ENCODE data around the gene CDX2. TPM values are rescaled to one million over a fixed set of nuclear protein-coding genes. Genes with fewer than 3 reads are reported as not detected.

CDX2 gene
- total RNA-seq, 1 donor from 2014 or later, result 1.1 TPM

GRCh38 chr13:27953676-27954405, 15.3 kb downstream of the CDX2 start:
- Mint-ChIP-seq H3K27me3 (ENCODE audit: unreplicated experiment) (peaks cover 36% of the 10 kb centered on the region), H3K4me3 (ENCODE audit: unreplicated experiment) (peak overlapping the region; percentile 67), H3K9me3 (ENCODE audit: unreplicated experiment) (no peaks in the 10 kb centered on the region), H3K27ac (ENCODE audit: unreplicated experiment) (no peak overlapping the region), H3K36me3 (ENCODE audit: unreplicated experiment) (no peaks in the 10 kb centered on the region), H3K4me1 (ENCODE audit: low read depth, unreplicated experiment) (no peaks in the 10 kb centered on the region)
- peak; percentile 92 for DNase-seq
- TF ChIP-seq CTCF (IDR thresholded peaks at IDR 0.05; ENCODE audit: partially characterized antibody, unreplicated experiment), result peak; percentile 99

- Mint-ChIP-seq H3K4me3 (ENCODE audit: unreplicated experiment) (peak overlapping the region; percentile 49), H3K27ac (ENCODE audit: unreplicated experiment) (no peak overlapping the region), H3K4me1 (ENCODE audit: low read depth, unreplicated experiment) (no peaks in the 10 kb centered on the region), H3K9me3 (ENCODE audit: unreplicated experiment) (no peaks in the 10 kb centered on the region), H3K27me3 (ENCODE audit: unreplicated experiment) (peaks cover 38% of the 10 kb centered on the region), H3K36me3 (ENCODE audit: unreplicated experiment) (no peaks in the 10 kb centered on the region)
- DNase-seq, result no peak
- no peak for TF ChIP-seq CTCF (IDR thresholded peaks at IDR 0.05; ENCODE audit: partially characterized antibody, unreplicated experiment)
Observed at GRCh38 chr13:27952876-27953675, 16.0 kb downstream of the CDX2 start.

- no peak for TF ChIP-seq CTCF (IDR thresholded peaks at IDR 0.05; ENCODE audit: partially characterized antibody, unreplicated experiment)
- no peak overlapping the region for H3K4me3 Mint-ChIP-seq (ENCODE audit: unreplicated experiment)
- DNase-seq, result no peak
- no peaks in the 10 kb centered on the region for H3K9me3 Mint-ChIP-seq (ENCODE audit: unreplicated experiment)
- H3K4me1 Mint-ChIP-seq (ENCODE audit: low read depth, unreplicated experiment), result no peaks in the 10 kb centered on the region
- peaks cover 5% of the 10 kb centered on the region for H3K36me3 Mint-ChIP-seq (ENCODE audit: unreplicated experiment)
- peaks cover 2% of the 10 kb centered on the region for H3K27me3 Mint-ChIP-seq (ENCODE audit: unreplicated experiment)
- H3K27ac Mint-ChIP-seq (ENCODE audit: unreplicated experiment), result no peak overlapping the region
Observed at GRCh38 chr13:27942972-27943371, 26.1 kb downstream of the CDX2 start.

- Mint-ChIP-seq H3K4me1 (ENCODE audit: low read depth, unreplicated experiment) (no peaks in the 10 kb centered on the region), H3K27me3 (ENCODE audit: unreplicated experiment) (peaks cover 18% of the 10 kb centered on the region), H3K27ac (ENCODE audit: unreplicated experiment) (no peak overlapping the region), H3K9me3 (ENCODE audit: unreplicated experiment) (no peaks in the 10 kb centered on the region), H3K4me3 (ENCODE audit: unreplicated experiment) (no peak overlapping the region), H3K36me3 (ENCODE audit: unreplicated experiment) (no peaks in the 10 kb centered on the region)
- no peak for TF ChIP-seq CTCF (IDR thresholded peaks at IDR 0.05; ENCODE audit: partially characterized antibody, unreplicated experiment)
- DNase-seq, result no peak
Observed at GRCh38 chr13:27933580-27934328, 35.4 kb downstream of the CDX2 start.

All from glutamatergic neuron (in vitro differentiated cells).